Measurements from ENCODE around the gene LRP3. TPM values are rescaled to one million over a fixed set of nuclear protein-coding genes. Genes with fewer than 3 reads are reported as not detected.
"Not testable (repeated sequence)": the region's sequence is repeated elsewhere in the genome, so short reads cannot be mapped to it uniquely, and the experiment has no call there.

LRP3 gene
- 85.2 and 86.5 TPM in 2 replicates for total RNA-seq (2014; rRNA removed; shearing (Covaris generic))

- no peak for DNase-seq (ENCODE audit: low spot score)
Measured at GRCh38 chr19:33193865-33194362, at the start of gene LRP3. Gene LRP3, plus strand, starts transcription at chr19:33194330. Its CDS starts 456 bp downstream, at chr19:33194786.

- DNase-seq (ENCODE audit: low spot score) = no peak
Measured at GRCh38 chr19:33146209-33146608, 47.9 kb upstream of the LRP3 start.

GRCh38 chr19:33147538-33147937, 46.6 kb upstream of the LRP3 start:
- no peak for DNase-seq (ENCODE audit: low spot score)

- no peak for DNase-seq (ENCODE audit: low spot score)
Measured at GRCh38 chr19:33150852-33151518, 43.1 kb upstream of the LRP3 start.

- no peak for DNase-seq (ENCODE audit: low spot score)
Measured at GRCh38 chr19:33152176-33152575, 42.0 kb upstream of the LRP3 start.

- DNase-seq (ENCODE audit: low spot score) = not testable (repeated sequence)
Measured at GRCh38 chr19:33152625-33153024, 41.5 kb upstream of the LRP3 start.

- DNase-seq (ENCODE audit: low spot score) = not testable (repeated sequence)
Measured at GRCh38 chr19:33154313-33154712, 39.8 kb upstream of the LRP3 start.

- DNase-seq (ENCODE audit: low spot score) = peak; percentile 48
Measured at GRCh38 chr19:33156334-33156733, 37.8 kb upstream of the LRP3 start.

GRCh38 chr19:33157906-33158305, 36.2 kb upstream of the LRP3 start:
- no peak for DNase-seq (ENCODE audit: low spot score)

GRCh38 chr19:33158365-33158764, 35.8 kb upstream of the LRP3 start:
- no peak for DNase-seq (ENCODE audit: low spot score)

- no peak for DNase-seq (ENCODE audit: low spot score)
Measured at GRCh38 chr19:33159149-33159548, 35.0 kb upstream of the LRP3 start.

- DNase-seq (ENCODE audit: low spot score) = no peak
Measured at GRCh38 chr19:33159893-33160292, 34.2 kb upstream of the LRP3 start.

GRCh38 chr19:33161201-33161600, 32.9 kb upstream of the LRP3 start:
- DNase-seq (ENCODE audit: low spot score) = no peak

GRCh38 chr19:33163481-33163880, 30.6 kb upstream of the LRP3 start:
- DNase-seq (ENCODE audit: low spot score) = no peak

GRCh38 chr19:33166037-33166436, 28.1 kb upstream of the LRP3 start:
- DNase-seq (ENCODE audit: low spot score) = not testable (repeated sequence)

GRCh38 chr19:33167438-33167837, 26.7 kb upstream of the LRP3 start:
- no peak for DNase-seq (ENCODE audit: low spot score)

GRCh38 chr19:33168528-33168927, 25.6 kb upstream of the LRP3 start:
- no peak for DNase-seq (ENCODE audit: low spot score)

- no peak for DNase-seq (ENCODE audit: low spot score)
Measured at GRCh38 chr19:33171222-33171795, 22.8 kb upstream of the LRP3 start.

GRCh38 chr19:33171916-33172359, 22.2 kb upstream of the LRP3 start:
- peak; percentile 39 for DNase-seq (ENCODE audit: low spot score)

- DNase-seq (ENCODE audit: low spot score) = no peak
Measured at GRCh38 chr19:33174186-33174585, 19.9 kb upstream of the LRP3 start.

GRCh38 chr19:33175156-33175782, 18.9 kb upstream of the LRP3 start:
- DNase-seq (ENCODE audit: low spot score) = no peak

GRCh38 chr19:33175886-33176669, 18.1 kb upstream of the LRP3 start:
- DNase-seq (ENCODE audit: low spot score) = peak; percentile 42

All from A172 (cell line).